Kidney (tissue), 14 donors: ENCODE data around the gene ALOX15. TPM values are rescaled to one million over a fixed set of nuclear protein-coding genes. Genes with fewer than 3 reads are reported as not detected.

ENCODE experiments used
- DNase-seq, 5 donors: peaks; one replicate each; pipeline ENCODE4 v3.0.0-alpha.2; 2013 to 2020
- FAIRE-seq: peaks from 2 replicates; lab custom pipeline; 2012; peaks lifted over from hg19 to GRCh38; lab: Jason Lieb, UNC
- H3K27ac ChIP-seq, 2 donors: one replicate each; pipeline ENCODE4 v1.7.0; 2013; ENCODE audit warnings: low read depth in 2 of 2, low read length in 2 of 2, inconsistent platforms in 1 of 2
- H3K27me3 ChIP-seq: one replicate; pipeline ENCODE4 v1.7.1; 2013; ENCODE audit warnings: low read length, inconsistent platforms; ENCODE audit not compliant: control insufficient read depth, insufficient read depth
- H3K36me3 ChIP-seq, 3 donors: one replicate each; pipeline versions ENCODE4 v1.7.0 to v1.7.1; 2013; ENCODE audit warnings: low read length in 3 of 3, control low read depth in 1 of 3, inconsistent platforms in 1 of 3; ENCODE audit not compliant: insufficient read depth in 3 of 3, control insufficient read depth in 2 of 3
- H3K4me1 ChIP-seq, 3 donors: one replicate each; pipeline versions ENCODE4 v1.7.0 to v1.7.1; 2013; ENCODE audit warnings: low read length in 3 of 3, inconsistent platforms in 1 of 3, low read depth in 1 of 3; ENCODE audit not compliant: control insufficient read depth in 2 of 3, insufficient read depth in 2 of 3
- H3K4me3 ChIP-seq, 3 donors: one replicate each; pipeline versions ENCODE4 v1.7.0 to v1.8.1; 2013; ENCODE audit warnings: low read length in 3 of 3, control low read depth in 1 of 3, inconsistent platforms in 1 of 3
- H3K9ac ChIP-seq, 3 donors: one replicate each; pipeline versions ENCODE4 v1.7.0 to v1.7.1; 2013; ENCODE audit warnings: low read length in 3 of 3, control low read depth in 1 of 3, inconsistent platforms in 1 of 3
- H3K9me3 ChIP-seq, 3 donors: one replicate each; pipeline versions ENCODE4 v1.7.0 to v1.7.1; 2013; ENCODE audit warnings: low read length in 3 of 3, control low read depth in 1 of 3, inconsistent platforms in 1 of 3; ENCODE audit not compliant: control insufficient read depth in 2 of 3, insufficient read depth in 1 of 3
- CTCF ChIP-seq: IDR thresholded peaks from 3 replicates; pipeline ENCODE4 v1.5.1; 2012; ENCODE audit warnings: mild to moderate bottlenecking, moderate library complexity, borderline replicate concordance; ENCODE audit not compliant: insufficient read depth; ENCODE audit errors: extremely low read depth
- intact Hi-C: fragments of 100-400 bp; cut with DNase I; formaldehyde crosslinking; loops from one replicate; pipeline ENCODE4 v1.11.1; 2022
- polyA plus RNA-seq: library from polyadenylated mRNA; stranded (reverse); fragments of 350-450 nt; fragmentation: Illumina TruSeq; extraction: RNeasy Lipid Tissue Mini Kit (QIAGEN cat#74804); gene quantifications from one replicate; pipeline ENCODE4 v1.2.3, GENCODE V29; 2014; ENCODE audit warnings: low read depth, low replicate concordance; ENCODE audit not compliant: insufficient read depth
- total RNA-seq: library from RNA; stranded (reverse); fragmentation: NEBNext Ultra II Directional; extraction: Animal tissue kit (Norgen Biotek cat#: 25700); gene quantifications from one replicate; pipeline ENCODE4 v1.2.1, GENCODE V29; 2021
- donor health status: control.
- donor health status: control.
- donor health status: control.
- donor health status: control.
- donor health status: control.
- donor health status: DM: yes; HTN: yes; CAD: no.
- donor health status: Normal renal cell carcinoma (clear cell type).

ALOX15 gene
- total and polyA plus RNA-seq, 2 donors from 2014 or later: not detected

GRCh38 chr17:4674685-4674998 lies 33.2 kb upstream of the ALOX15 start:
- Histone ChIP-seq H3K4me1 (no peaks in the 10 kb centered on the region), H3K27me3 (no peaks in the 10 kb centered on the region), H3K36me3 (peaks cover 0 to 38% (median 24%) of the 10 kb centered on the region in 3 donors), H3K9ac (no peak overlapping the region), H3K9me3 (no peaks in the 10 kb centered on the region), H3K4me3 (no peak overlapping the region), H3K27ac (no peak overlapping the region)
- no peak for FAIRE-seq
- intact Hi-C loops: no loop called here
- no peak for TF ChIP-seq CTCF
- DNase-seq: no peak

GRCh38 chr17:4673986-4674684 lies 32.7 kb upstream of the ALOX15 start:
- no peak for TF ChIP-seq CTCF
- no peak for DNase-seq
- no peak overlapping the region for H3K9ac ChIP-seq
- no peaks in the 10 kb centered on the region for H3K27me3 ChIP-seq
- intact Hi-C loops: no loop called here
- peaks cover 0 to 38% (median 24%) of the 10 kb centered on the region in 3 donors for H3K36me3 ChIP-seq
- FAIRE-seq: no peak
- H3K9me3 ChIP-seq: no peaks in the 10 kb centered on the region
- H3K27ac ChIP-seq: no peak overlapping the region
- H3K4me3 ChIP-seq: no peak overlapping the region
- H3K4me1 ChIP-seq: no peaks in the 10 kb centered on the region

- TF ChIP-seq CTCF: no peak
- Histone ChIP-seq H3K4me3 (no peak overlapping the region), H3K9me3 (no peaks in the 10 kb centered on the region), H3K36me3 (peaks cover 0 to 38% (median 24%) of the 10 kb centered on the region in 3 donors), H3K9ac (no peak overlapping the region), H3K27me3 (no peaks in the 10 kb centered on the region), H3K4me1 (no peaks in the 10 kb centered on the region), H3K27ac (no peak overlapping the region)
- FAIRE-seq: no peak
- no peak for DNase-seq
- intact Hi-C loops: no loop called here
These were observed 31.7 kb upstream of the ALOX15 start for GRCh38 chr17:4673169-4673568.

- DNase-seq (no peak), FAIRE-seq (no peak)
- intact Hi-C loops: no loop called here
- Histone ChIP-seq H3K36me3 (peaks cover 0 to 38% (median 24%) of the 10 kb centered on the region in 3 donors), H3K4me3 (no peak overlapping the region), H3K27ac (no peak overlapping the region), H3K4me1 (no peaks in the 10 kb centered on the region), H3K27me3 (no peaks in the 10 kb centered on the region), H3K9me3 (no peaks in the 10 kb centered on the region), H3K9ac (no peak overlapping the region)
- TF ChIP-seq CTCF: no peak
These were observed 31.3 kb upstream of the ALOX15 start for GRCh38 chr17:4672751-4673150.
